GM23248 (cell line): ENCODE results near the gene PRKAR1B. TPM values are rescaled to one million over a fixed set of nuclear protein-coding genes. Genes with fewer than 3 reads are reported as not detected.

ENCODE experiments used
- DNase-seq: peaks from one replicate; pipeline ENCODE4 v3.0.0-alpha.2; 2015
- H2AFZ ChIP-seq: fragments of 200-600 bp; sonication (generic); 2 replicates; pipeline ENCODE4 v1.6.1; 2016; ENCODE audit warnings: antibody characterized with exemption
- H3F3A ChIP-seq: fragments of 200-600 bp; sonication (generic); 2 replicates; pipeline ENCODE4 v1.6.1; 2016; ENCODE audit warnings: mild to moderate bottlenecking, antibody characterized with exemption, mixed run types; ENCODE audit not compliant: insufficient read depth
- H3K27ac ChIP-seq: fragments of 200-600 bp; sonication (generic); 2 replicates; pipeline ENCODE4 v1.5.1; 2016; ENCODE audit warnings: mild to moderate bottlenecking
- H3K27me3 ChIP-seq: fragments of 200-600 bp; sonication (generic); replicated peaks from 2 replicates; pipeline ENCODE4 v1.6.1; 2016; ENCODE audit warnings: mild to moderate bottlenecking; ENCODE audit not compliant: insufficient read depth
- H3K36me3 ChIP-seq: fragments of 200-600 bp; sonication (generic); 2 replicates; pipeline ENCODE4 v1.6.1; 2016; ENCODE audit warnings: low read depth, mild to moderate bottlenecking
- H3K4me1 ChIP-seq: fragments of 200-600 bp; sonication (generic); 2 replicates; pipeline ENCODE4 v1.6.1; 2016; ENCODE audit warnings: mild to moderate bottlenecking; ENCODE audit not compliant: insufficient read depth
- H3K4me2 ChIP-seq: fragments of 200-600 bp; sonication (generic); one replicate; pipeline ENCODE4 v1.6.1; 2016; ENCODE audit warnings: mild to moderate bottlenecking; ENCODE audit not compliant: unreplicated experiment
- H3K4me3 ChIP-seq: fragments of 200-600 bp; sonication (generic); 2 replicates; pipeline ENCODE4 v1.5.1; 2016; ENCODE audit warnings: mild to moderate bottlenecking
- H3K79me2 ChIP-seq: fragments of 200-600 bp; sonication (generic); 2 replicates; pipeline ENCODE4 v1.6.1; 2016; ENCODE audit warnings: mild to moderate bottlenecking; ENCODE audit not compliant: insufficient read depth
- H3K9ac ChIP-seq: fragments of 200-600 bp; sonication (generic); 2 replicates; pipeline ENCODE4 v1.6.1; 2016; ENCODE audit warnings: mild to moderate bottlenecking
- H3K9me2 ChIP-seq: fragments of 200-600 bp; sonication (generic); 2 replicates; pipeline ENCODE4 v1.6.1; 2016; ENCODE audit warnings: mixed run types, mild to moderate bottlenecking, moderate library complexity; ENCODE audit not compliant: insufficient read depth
- H3K9me3 ChIP-seq: fragments of 200-600 bp; sonication (generic); one replicate; pipeline ENCODE4 v1.6.1; 2017; ENCODE audit warnings: low read depth
- H4K20me1 ChIP-seq: fragments of 200-600 bp; sonication (generic); 2 replicates; pipeline ENCODE4 v1.6.0; 2016; ENCODE audit not compliant: insufficient read depth
- EZH2 ChIP-seq: fragments of 200-600 bp; sonication (generic); IDR thresholded peaks from 2 replicates; pipeline ENCODE4 v1.6.1; 2018; ENCODE audit warnings: antibody characterized with exemption, mild to moderate bottlenecking; ENCODE audit not compliant: insufficient read depth, poor library complexity, severe bottlenecking
- EZH2phosphoT487 ChIP-seq: fragments of 200-600 bp; sonication (generic); IDR thresholded peaks from 2 replicates; pipeline ENCODE4 v1.6.1; 2018; ENCODE audit warnings: antibody characterized with exemption, moderate library complexity, mild to moderate bottlenecking, low read depth; ENCODE audit not compliant: insufficient read depth
- WGBS, 2 experiments: methylation state at CpG; one replicate each; pipeline ENCODE4 v1.1.6; 2015 to 2017; ENCODE audit warnings: low lambda C conversion rate in 2 of 2, low coverage in 1 of 2; ENCODE audit errors: missing lambda C conversion rate in 2 of 2; 5-methylcytosine and 5-hydroxymethylcytosine counted together
- in situ Hi-C: fragments of 300-500 bp; cut with MboI; formaldehyde crosslinking; loops from 2 replicates; pipeline ENCODE4 v1.15.0; 2020
- polyA plus RNA-seq: library from polyadenylated mRNA; unstranded; fragments of >200 nt; fragmentation: Nextera tagmentation; extraction: Ambion mirVana; gene quantifications from 2 replicates; pipeline ENCODE4 v1.2.1, GENCODE V29; 2016
- total RNA-seq: library from RNA; depleted of rRNA; stranded (reverse); fragments of >200 nt; shearing (Covaris generic); gene quantifications from 2 replicates; pipeline ENCODE4 v1.2.3, GENCODE V29; 2014

Gene PRKAR1B
- total and polyA plus RNA-seq, 2 experiments from 2014 or later = 10.2 to 12.9 TPM

GRCh38 chr7:608361-608760 lies 118.7 kb downstream of the PRKAR1B start:
- Histone ChIP-seq H3K9me2 (0 out of 2 replicates have a peak, but pooled peaks cover 2% of the 10 kb centered on the region), H2AFZ (no peak overlapping the region), H3K27ac (no peak overlapping the region), H3K4me1 (no peaks in the 10 kb centered on the region), H3K9ac (no peak overlapping the region), H3K36me3 (no peaks in the 10 kb centered on the region), H3K4me3 (no peak overlapping the region), H3K79me2 (no peaks in the 10 kb centered on the region), H4K20me1 (no peaks in the 10 kb centered on the region), H3K27me3 (no peaks in the 10 kb centered on the region), H3K9me3 (no peaks in the 10 kb centered on the region), H3K4me2 (no peak overlapping the region), H3F3A (no peaks in the 10 kb centered on the region)
- no peak for DNase-seq
- TF ChIP-seq EZH2phosphoT487 (no peak), EZH2 (no peak)
- 55 to 67% methylated on average over 1 to 2 of the region's 2 CpGs for WGBS, 2 experiments
- in situ Hi-C loops = no loop called here

DNA sequence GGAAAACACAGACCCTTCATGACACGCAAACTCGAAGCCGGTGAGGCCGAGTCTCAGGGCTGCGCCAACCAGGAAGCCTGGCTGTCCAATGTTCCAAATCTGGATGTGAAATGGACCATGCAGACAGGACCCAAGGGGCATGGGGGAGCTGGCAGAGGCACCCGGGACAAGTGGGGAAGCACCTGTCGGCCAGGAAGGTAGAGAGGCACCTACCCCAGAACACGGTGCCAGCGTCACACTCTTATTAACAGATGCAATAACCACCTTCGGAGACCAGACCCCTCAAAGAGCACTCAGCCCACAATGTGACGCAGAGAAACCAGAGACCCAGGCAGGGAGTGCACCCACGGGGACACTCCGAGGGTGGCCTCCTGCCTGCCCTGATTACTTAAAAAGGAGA lies 119.1 kb downstream of the PRKAR1B start:
- in situ Hi-C loops = no loop called here
- no peak overlapping the region for H3K27ac ChIP-seq
- H3K36me3 ChIP-seq = no peaks in the 10 kb centered on the region
- H3F3A ChIP-seq = no peaks in the 10 kb centered on the region
- no peaks in the 10 kb centered on the region for H3K79me2 ChIP-seq
- no peak overlapping the region for H3K4me3 ChIP-seq
- H3K9me3 ChIP-seq = no peaks in the 10 kb centered on the region
- 0 out of 2 replicates have a peak, but pooled peaks cover 2% of the 10 kb centered on the region for H3K9me2 ChIP-seq
- no peaks in the 10 kb centered on the region for H4K20me1 ChIP-seq
- no peaks in the 10 kb centered on the region for H3K27me3 ChIP-seq
- no peak overlapping the region for H3K4me2 ChIP-seq
- WGBS, 2 experiments = 81 to 88% methylated on average over 13 of the region's 13 CpGs
- no peak for DNase-seq
- no peak overlapping the region for H2AFZ ChIP-seq
- TF ChIP-seq EZH2phosphoT487 (no peak), EZH2 (no peak)
- no peaks in the 10 kb centered on the region for H3K4me1 ChIP-seq
- H3K9ac ChIP-seq = no peak overlapping the region

DNA sequence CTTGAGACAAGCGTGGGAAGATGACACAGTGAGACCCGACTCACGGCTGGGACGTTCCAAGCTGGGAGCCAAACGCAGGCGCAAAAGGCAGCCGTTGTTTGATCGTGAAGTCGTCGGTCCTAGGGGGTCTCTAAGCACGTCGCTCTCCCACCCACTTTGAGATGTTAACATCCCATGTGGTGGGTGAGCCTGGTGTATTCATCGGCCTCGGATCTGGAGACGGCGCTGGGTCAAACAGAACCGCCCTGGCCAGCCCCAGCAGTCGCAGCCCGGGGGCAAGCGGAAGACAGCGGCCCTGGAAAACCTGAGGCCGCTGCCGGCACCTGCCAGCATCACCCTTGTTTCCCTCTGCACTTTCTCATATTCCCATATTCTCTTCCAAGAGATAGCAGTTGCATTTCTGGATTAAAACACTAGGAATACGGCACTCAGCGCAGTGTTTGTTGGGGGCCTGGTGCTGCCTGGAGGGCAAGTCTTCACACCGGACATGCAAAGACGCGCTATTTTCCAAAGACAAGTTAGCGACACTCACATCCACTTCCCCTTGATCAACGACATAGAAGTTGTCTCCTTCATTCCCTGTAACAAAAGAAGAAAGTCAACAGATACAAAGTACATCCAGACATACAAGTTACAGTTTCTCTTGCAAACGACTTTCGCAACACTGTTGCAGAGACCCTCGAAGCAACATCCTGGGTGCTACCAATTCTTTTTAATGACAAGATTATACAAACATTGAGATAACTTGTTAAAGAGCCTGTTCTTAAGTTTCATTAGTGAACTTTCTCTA lies 121.2 kb downstream of the PRKAR1B start:
- in situ Hi-C loops = no loop called here
- Histone ChIP-seq H3K9me3 (no peaks in the 10 kb centered on the region), H3K9ac (no peak overlapping the region), H3K4me2 (no peak overlapping the region), H3K36me3 (no peaks in the 10 kb centered on the region), H3F3A (no peaks in the 10 kb centered on the region), H4K20me1 (no peaks in the 10 kb centered on the region), H3K4me1 (no peaks in the 10 kb centered on the region), H3K27me3 (no peaks in the 10 kb centered on the region), H2AFZ (no peak overlapping the region), H3K9me2 (no peaks in the 10 kb centered on the region), H3K4me3 (no peak overlapping the region), H3K27ac (no peak overlapping the region), H3K79me2 (no peaks in the 10 kb centered on the region)
- DNase-seq = no peak
- no peak for TF ChIP-seq EZH2phosphoT487
- TF ChIP-seq EZH2 = no peak
- WGBS, 2 experiments = 87 to 91% methylated on average over 27 to 33 of the region's 33 CpGs

DNA sequence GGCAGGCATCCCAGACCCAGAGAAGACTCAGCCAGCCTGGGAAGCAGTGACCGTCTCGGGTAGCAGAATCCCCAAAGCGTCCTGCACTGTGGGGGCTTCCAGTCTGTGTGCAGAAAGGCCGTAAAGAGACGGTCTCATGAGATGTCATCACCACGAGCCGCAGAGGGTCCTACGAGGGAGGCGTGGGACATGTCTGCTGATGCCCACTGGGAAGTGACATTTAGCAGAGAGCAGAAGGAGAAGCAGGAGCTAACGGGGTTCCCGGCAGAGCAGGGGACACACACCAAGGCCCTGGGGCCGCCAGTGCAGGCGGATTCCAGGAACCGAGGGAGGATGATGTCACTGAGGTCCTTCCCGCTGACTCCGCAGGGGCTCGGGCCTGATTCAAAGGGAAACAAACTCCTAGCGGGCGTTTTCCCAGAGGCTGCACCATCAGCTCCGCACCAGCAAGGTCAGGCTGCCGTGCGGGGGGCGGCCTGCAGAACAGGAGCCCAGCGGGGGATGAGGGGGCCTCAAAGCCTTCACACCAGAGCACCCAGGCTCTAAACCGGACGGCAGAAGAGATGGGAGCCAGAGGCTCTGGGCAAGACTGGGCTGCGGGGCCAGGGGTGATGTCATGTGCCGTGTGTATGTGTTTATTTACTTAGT lies 122.1 kb downstream of the PRKAR1B start:
- no peaks in the 10 kb centered on the region for H3K4me1 ChIP-seq
- TF ChIP-seq EZH2phosphoT487 = no peak
- no peak for TF ChIP-seq EZH2
- no peaks in the 10 kb centered on the region for H3K27me3 ChIP-seq
- no peak overlapping the region for H3K9ac ChIP-seq
- no peak overlapping the region for H3K4me2 ChIP-seq
- no peak overlapping the region for H3K27ac ChIP-seq
- in situ Hi-C loops = no loop called here
- no peaks in the 10 kb centered on the region for H3K9me3 ChIP-seq
- no peak overlapping the region for H3K4me3 ChIP-seq
- H4K20me1 ChIP-seq = no peaks in the 10 kb centered on the region
- no peaks in the 10 kb centered on the region for H3F3A ChIP-seq
- no peak overlapping the region for H2AFZ ChIP-seq
- no peaks in the 10 kb centered on the region for H3K9me2 ChIP-seq
- H3K79me2 ChIP-seq = no peaks in the 10 kb centered on the region
- no peaks in the 10 kb centered on the region for H3K36me3 ChIP-seq
- DNase-seq = no peak
- WGBS, 2 experiments = 96 to 97% methylated on average over 27 to 28 of the region's 28 CpGs
